Measurements from ENCODE around the gene KCNJ5. TPM values are rescaled to one million over a fixed set of nuclear protein-coding genes. Genes with fewer than 3 reads are reported as not detected.

KCNJ5 gene
- total and polyA plus RNA-seq, 2 experiments from 2014 or later: not detected

DNA sequence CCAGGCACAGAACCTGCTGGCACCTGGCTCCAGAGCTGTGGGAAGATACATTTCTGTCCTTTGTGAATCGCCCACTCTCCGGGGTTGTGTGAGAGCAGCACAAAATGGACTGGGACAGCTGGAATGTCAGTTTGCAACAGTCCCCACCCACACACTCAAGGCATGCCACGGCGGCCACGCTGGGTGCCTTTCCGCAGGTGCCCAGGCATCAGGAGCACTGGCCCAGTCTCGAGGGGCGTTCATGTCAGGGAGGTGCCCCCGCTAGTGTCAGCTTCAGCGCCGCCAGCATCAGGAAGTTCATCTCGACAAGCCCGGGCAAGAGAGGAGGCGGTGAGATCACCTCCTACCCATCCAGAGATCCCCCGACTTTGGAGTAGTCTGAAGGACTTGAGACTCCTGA lies 49.4 kb downstream of the KCNJ5 start:
- no peak for DNase-seq (ENCODE audit: low spot score)
- H3K4me1 ChIP-seq (ENCODE audit: insufficient read depth): peaks cover 8% of the 10 kb centered on the region
- H2AFZ ChIP-seq: peak overlapping the region; percentile 90
- H3K79me2 ChIP-seq (replicated peaks; ENCODE audit: insufficient read depth): no peaks in the 10 kb centered on the region
- no peaks in the 10 kb centered on the region for H3F3A ChIP-seq (replicated peaks; ENCODE audit: low read depth)
- peaks cover 10% of the 10 kb centered on the region for H3K27me3 Mint-ChIP-seq (ENCODE audit: insufficient read depth, low read depth, poor library complexity)
- no peaks in the 10 kb centered on the region for H3K27me3 ChIP-seq (ENCODE audit: insufficient read depth)
- no peaks in the 10 kb centered on the region for H3K9me2 ChIP-seq (ENCODE audit: insufficient read depth)
- H3K4me3 ChIP-seq: no peak overlapping the region
- H4K20me1 ChIP-seq (replicated peaks; ENCODE audit: insufficient read depth): no peaks in the 10 kb centered on the region
- no peak overlapping the region for H3K27ac ChIP-seq (ENCODE audit: low read depth)
- no peak overlapping the region for H3K27ac Mint-ChIP-seq
- no peak overlapping the region for H3K4me2 ChIP-seq
- H3K4me1 Mint-ChIP-seq: peaks cover 21% of the 10 kb centered on the region
- no peaks in the 10 kb centered on the region for H3K36me3 Mint-ChIP-seq (ENCODE audit: low read depth)
- H3K4me3 Mint-ChIP-seq: no peak overlapping the region
- no peak for ATAC-seq
- no peaks in the 10 kb centered on the region for H3K9me3 Mint-ChIP-seq
- no peaks in the 10 kb centered on the region for H3K36me3 ChIP-seq (ENCODE audit: insufficient read depth)
- TF ChIP-seq JUNB (IDR thresholded peaks at IDR 0.05; ENCODE audit: unreplicated experiment): no peak
- no peak for TF ChIP-seq ZNF331 (CRISPR knock-in tag; IDR thresholded peaks at IDR 0.05; ENCODE audit: low read depth)
- TF ChIP-seq, protein P1, sequence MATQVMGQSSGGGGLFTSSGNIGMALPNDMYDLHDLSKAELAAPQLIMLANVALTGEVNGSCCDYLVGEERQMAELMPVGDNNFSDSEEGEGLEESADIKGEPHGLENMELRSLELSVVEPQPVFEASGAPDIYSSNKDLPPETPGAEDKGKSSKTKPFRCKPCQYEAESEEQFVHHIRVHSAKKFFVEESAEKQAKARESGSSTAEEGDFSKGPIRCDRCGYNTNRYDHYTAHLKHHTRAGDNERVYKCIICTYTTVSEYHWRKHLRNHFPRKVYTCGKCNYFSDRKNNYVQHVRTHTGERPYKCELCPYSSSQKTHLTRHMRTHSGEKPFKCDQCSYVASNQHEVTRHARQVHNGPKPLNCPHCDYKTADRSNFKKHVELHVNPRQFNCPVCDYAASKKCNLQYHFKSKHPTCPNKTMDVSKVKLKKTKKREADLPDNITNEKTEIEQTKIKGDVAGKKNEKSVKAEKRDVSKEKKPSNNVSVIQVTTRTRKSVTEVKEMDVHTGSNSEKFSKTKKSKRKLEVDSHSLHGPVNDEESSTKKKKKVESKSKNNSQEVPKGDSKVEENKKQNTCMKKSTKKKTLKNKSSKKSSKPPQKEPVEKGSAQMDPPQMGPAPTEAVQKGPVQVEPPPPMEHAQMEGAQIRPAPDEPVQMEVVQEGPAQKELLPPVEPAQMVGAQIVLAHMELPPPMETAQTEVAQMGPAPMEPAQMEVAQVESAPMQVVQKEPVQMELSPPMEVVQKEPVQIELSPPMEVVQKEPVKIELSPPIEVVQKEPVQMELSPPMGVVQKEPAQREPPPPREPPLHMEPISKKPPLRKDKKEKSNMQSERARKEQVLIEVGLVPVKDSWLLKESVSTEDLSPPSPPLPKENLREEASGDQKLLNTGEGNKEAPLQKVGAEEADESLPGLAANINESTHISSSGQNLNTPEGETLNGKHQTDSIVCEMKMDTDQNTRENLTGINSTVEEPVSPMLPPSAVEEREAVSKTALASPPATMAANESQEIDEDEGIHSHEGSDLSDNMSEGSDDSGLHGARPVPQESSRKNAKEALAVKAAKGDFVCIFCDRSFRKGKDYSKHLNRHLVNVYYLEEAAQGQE (IDR thresholded peaks at IDR 0.05; ENCODE audit: unreplicated experiment): no peak
- TF ChIP-seq ZNF114 (CRISPR knock-in tag; IDR thresholded peaks at IDR 0.05): no peak
- TF ChIP-seq, protein P2, sequence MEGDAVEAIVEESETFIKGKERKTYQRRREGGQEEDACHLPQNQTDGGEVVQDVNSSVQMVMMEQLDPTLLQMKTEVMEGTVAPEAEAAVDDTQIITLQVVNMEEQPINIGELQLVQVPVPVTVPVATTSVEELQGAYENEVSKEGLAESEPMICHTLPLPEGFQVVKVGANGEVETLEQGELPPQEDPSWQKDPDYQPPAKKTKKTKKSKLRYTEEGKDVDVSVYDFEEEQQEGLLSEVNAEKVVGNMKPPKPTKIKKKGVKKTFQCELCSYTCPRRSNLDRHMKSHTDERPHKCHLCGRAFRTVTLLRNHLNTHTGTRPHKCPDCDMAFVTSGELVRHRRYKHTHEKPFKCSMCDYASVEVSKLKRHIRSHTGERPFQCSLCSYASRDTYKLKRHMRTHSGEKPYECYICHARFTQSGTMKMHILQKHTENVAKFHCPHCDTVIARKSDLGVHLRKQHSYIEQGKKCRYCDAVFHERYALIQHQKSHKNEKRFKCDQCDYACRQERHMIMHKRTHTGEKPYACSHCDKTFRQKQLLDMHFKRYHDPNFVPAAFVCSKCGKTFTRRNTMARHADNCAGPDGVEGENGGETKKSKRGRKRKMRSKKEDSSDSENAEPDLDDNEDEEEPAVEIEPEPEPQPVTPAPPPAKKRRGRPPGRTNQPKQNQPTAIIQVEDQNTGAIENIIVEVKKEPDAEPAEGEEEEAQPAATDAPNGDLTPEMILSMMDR (conservative IDR thresholded peaks at IDR 0.05; ENCODE audit: low read depth in 2 of 2): no peak
- TF ChIP-seq, protein P3, sequence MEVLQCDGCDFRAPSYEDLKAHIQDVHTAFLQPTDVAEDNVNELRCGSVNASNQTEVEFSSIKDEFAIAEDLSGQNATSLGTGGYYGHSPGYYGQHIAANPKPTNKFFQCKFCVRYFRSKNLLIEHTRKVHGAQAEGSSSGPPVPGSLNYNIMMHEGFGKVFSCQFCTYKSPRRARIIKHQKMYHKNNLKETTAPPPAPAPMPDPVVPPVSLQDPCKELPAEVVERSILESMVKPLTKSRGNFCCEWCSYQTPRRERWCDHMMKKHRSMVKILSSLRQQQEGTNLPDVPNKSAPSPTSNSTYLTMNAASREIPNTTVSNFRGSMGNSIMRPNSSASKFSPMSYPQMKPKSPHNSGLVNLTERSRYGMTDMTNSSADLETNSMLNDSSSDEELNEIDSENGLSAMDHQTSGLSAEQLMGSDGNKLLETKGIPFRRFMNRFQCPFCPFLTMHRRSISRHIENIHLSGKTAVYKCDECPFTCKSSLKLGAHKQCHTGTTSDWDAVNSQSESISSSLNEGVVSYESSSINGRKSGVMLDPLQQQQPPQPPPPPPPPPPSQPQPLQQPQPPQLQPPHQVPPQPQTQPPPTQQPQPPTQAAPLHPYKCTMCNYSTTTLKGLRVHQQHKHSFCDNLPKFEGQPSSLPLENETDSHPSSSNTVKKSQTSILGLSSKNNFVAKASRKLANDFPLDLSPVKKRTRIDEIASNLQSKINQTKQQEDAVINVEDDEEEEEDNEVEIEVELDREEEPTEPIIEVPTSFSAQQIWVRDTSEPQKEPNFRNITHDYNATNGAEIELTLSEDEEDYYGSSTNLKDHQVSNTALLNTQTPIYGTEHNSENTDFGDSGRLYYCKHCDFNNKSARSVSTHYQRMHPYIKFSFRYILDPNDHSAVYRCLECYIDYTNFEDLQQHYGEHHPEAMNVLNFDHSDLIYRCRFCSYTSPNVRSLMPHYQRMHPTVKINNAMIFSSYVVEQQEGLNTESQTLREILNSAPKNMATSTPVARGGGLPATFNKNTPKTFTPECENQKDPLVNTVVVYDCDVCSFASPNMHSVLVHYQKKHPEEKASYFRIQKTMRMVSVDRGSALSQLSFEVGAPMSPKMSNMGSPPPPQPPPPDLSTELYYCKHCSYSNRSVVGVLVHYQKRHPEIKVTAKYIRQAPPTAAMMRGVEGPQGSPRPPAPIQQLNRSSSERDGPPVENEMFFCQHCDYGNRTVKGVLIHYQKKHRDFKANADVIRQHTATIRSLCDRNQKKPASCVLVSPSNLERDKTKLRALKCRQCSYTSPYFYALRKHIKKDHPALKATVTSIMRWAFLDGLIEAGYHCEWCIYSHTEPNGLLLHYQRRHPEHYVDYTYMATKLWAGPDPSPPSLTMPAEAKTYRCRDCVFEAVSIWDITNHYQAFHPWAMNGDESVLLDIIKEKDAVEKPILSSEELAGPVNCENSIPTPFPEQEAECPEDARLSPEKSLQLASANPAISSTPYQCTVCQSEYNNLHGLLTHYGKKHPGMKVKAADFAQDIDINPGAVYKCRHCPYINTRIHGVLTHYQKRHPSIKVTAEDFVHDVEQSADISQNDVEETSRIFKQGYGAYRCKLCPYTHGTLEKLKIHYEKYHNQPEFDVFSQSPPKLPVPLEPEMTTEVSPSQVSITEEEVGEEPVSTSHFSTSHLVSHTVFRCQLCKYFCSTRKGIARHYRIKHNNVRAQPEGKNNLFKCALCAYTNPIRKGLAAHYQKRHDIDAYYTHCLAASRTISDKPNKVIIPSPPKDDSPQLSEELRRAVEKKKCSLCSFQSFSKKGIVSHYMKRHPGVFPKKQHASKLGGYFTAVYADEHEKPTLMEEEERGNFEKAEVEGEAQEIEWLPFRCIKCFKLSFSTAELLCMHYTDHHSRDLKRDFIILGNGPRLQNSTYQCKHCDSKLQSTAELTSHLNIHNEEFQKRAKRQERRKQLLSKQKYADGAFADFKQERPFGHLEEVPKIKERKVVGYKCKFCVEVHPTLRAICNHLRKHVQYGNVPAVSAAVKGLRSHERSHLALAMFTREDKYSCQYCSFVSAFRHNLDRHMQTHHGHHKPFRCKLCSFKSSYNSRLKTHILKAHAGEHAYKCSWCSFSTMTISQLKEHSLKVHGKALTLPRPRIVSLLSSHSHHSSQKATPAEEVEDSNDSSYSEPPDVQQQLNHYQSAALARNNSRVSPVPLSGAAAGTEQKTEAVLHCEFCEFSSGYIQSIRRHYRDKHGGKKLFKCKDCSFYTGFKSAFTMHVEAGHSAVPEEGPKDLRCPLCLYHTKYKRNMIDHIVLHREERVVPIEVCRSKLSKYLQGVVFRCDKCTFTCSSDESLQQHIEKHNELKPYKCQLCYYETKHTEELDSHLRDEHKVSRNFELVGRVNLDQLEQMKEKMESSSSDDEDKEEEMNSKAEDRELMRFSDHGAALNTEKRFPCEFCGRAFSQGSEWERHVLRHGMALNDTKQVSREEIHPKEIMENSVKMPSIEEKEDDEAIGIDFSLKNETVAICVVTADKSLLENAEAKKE (CRISPR knock-in tag; IDR thresholded peaks at IDR 0.05): no peak
- no peak for TF ChIP-seq STAT1 (IDR thresholded peaks at IDR 0.05; ENCODE audit: unreplicated experiment)
- no peak for TF ChIP-seq EZH2phosphoT487 (IDR thresholded peaks at IDR 0.05; ENCODE audit: unreplicated experiment)
- TF ChIP-seq CREB1 (CRISPR knock-in tag; IDR thresholded peaks at IDR 0.05; ENCODE audit: low read depth): no peak
- TF ChIP-seq POLR2AphosphoS5 (IDR thresholded peaks at IDR 0.05; ENCODE audit: low read depth): no peak
- no peak for TF ChIP-seq EZH2 (IDR thresholded peaks at IDR 0.05; ENCODE audit: low read depth, unreplicated experiment)
- TF ChIP-seq NANOG (IDR thresholded peaks at IDR 0.05; ENCODE audit: borderline replicate concordance): no peak
- TF ChIP-seq, protein P4, sequence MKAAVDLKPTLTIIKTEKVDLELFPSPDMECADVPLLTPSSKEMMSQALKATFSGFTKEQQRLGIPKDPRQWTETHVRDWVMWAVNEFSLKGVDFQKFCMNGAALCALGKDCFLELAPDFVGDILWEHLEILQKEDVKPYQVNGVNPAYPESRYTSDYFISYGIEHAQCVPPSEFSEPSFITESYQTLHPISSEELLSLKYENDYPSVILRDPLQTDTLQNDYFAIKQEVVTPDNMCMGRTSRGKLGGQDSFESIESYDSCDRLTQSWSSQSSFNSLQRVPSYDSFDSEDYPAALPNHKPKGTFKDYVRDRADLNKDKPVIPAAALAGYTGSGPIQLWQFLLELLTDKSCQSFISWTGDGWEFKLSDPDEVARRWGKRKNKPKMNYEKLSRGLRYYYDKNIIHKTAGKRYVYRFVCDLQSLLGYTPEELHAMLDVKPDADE (IDR thresholded peaks at IDR 0.05): no peak

All from GM23338 (cell line).